H1 (cell line): Measurements from ENCODE around the gene AGBL4. TPM values are rescaled to one million over a fixed set of nuclear protein-coding genes. Genes with fewer than 3 reads are reported as not detected.

Experiments used
- CTCF ChIA-PET: fragments of 300-600 bp; sonication (Branson Sonifier 250); formaldehyde crosslinking; loops from one replicate; lab custom pipeline; 2021; ENCODE audit not compliant: partially characterized antibody; lab: Charles Lee
- POLR2A ChIA-PET: fragments of 300-600 bp; sonication (Branson Sonifier 250); formaldehyde crosslinking; loops from one replicate; lab custom pipeline; 2021; ENCODE audit warnings: inconsistent platforms; ENCODE audit not compliant: partially characterized antibody; lab: Charles Lee
- DNase-seq, 2 experiments: peaks; one replicate each; pipeline versions ENCODE4 v3.0.0 to v3.0.0-alpha.2; 2010 to 2022; ENCODE audit warnings: low spot score in 2 of 2, low read depth in 1 of 2, mixed read lengths in 1 of 2
- FAIRE-seq: peaks from 2 replicates; lab custom pipeline; 2011; peaks lifted over from hg19 to GRCh38; lab: Jason Lieb, UNC
- H2AFZ ChIP-seq: 2 replicates; pipeline ENCODE4 v1.8.1; 2012; ENCODE audit warnings: low read length, inconsistent platforms
- H2AK5ac ChIP-seq: 2 replicates; pipeline ENCODE4 v1.6.1; 2013; ENCODE audit warnings: low read depth, low read length
- H2BK120ac ChIP-seq: replicated peaks from 2 replicates; pipeline ENCODE3; 2013; ENCODE audit warnings: low read depth, low read length, inconsistent platforms
- H2BK12ac ChIP-seq: 2 replicates; pipeline ENCODE4 v1.6.1; 2013; ENCODE audit warnings: low read depth, low read length
- H2BK15ac ChIP-seq: 2 replicates; pipeline ENCODE4 v1.6.1; 2013; ENCODE audit warnings: low read length
- H2BK20ac ChIP-seq: 2 replicates; pipeline ENCODE4 v1.6.1; 2013; ENCODE audit warnings: low read length
- H2BK5ac ChIP-seq: 2 replicates; pipeline ENCODE4 v1.6.1; 2013; ENCODE audit warnings: low read depth, low read length
- H3K14ac ChIP-seq: 2 replicates; pipeline ENCODE4 v1.6.1; 2013; ENCODE audit warnings: inconsistent platforms; ENCODE audit not compliant: insufficient read length
- H3K18ac ChIP-seq: 2 replicates; pipeline ENCODE4 v1.6.1; 2013; ENCODE audit warnings: low read length; ENCODE audit errors: extremely low read depth
- H3K23ac ChIP-seq: 2 replicates; pipeline ENCODE4 v1.6.1; 2013; ENCODE audit warnings: inconsistent platforms; ENCODE audit not compliant: insufficient read length
- H3K23me2 ChIP-seq: 2 replicates; pipeline ENCODE4 v1.6.1; 2013; ENCODE audit warnings: low read depth, low read length
- H3K27ac ChIP-seq: 2 replicates; pipeline ENCODE4 v1.6.1; 2011; ENCODE audit warnings: low read depth, low read length, inconsistent platforms
- H3K27me3 ChIP-seq, 4 experiments: replicated peaks in 1 of 4; 1 replicate in 1 of 4; 2 replicates in 3 of 4; pipeline versions ENCODE4 v1.6.1 to v1.8.1; 2011 to 2013; ENCODE audit warnings: low read length in 3 of 4, mild to moderate bottlenecking in 3 of 4, inconsistent platforms in 2 of 4, mixed read lengths in 2 of 4, moderate library complexity in 1 of 4; ENCODE audit not compliant: control insufficient read depth in 3 of 4, insufficient read depth in 3 of 4; ENCODE audit errors: extremely low read depth in 1 of 4
- H3K36me3 ChIP-seq, 4 experiments: 2 replicates each; pipeline versions ENCODE4 v1.6.1 to v1.8.1; 2011 to 2013; ENCODE audit warnings: mild to moderate bottlenecking in 4 of 4, low read length in 3 of 4, moderate library complexity in 2 of 4, control low read depth in 1 of 4, inconsistent platforms in 1 of 4; ENCODE audit not compliant: insufficient read depth in 4 of 4, control insufficient read depth in 2 of 4
- H3K4ac ChIP-seq: replicated peaks from 2 replicates; pipeline ENCODE3; 2013; ENCODE audit warnings: low read length, low read depth, mixed read lengths, inconsistent platforms; ENCODE audit not compliant: insufficient read length
- H3K4me1 ChIP-seq, 4 experiments: replicated peaks in 1 of 4; 1 replicate in 1 of 4; 2 replicates in 3 of 4; pipeline versions ENCODE4 v1.6.1 to v1.8.1; 2011 to 2013; ENCODE audit warnings: low read length in 3 of 4, inconsistent platforms in 2 of 4, mixed read lengths in 1 of 4; ENCODE audit not compliant: insufficient read depth in 4 of 4, control insufficient read depth in 3 of 4
- H3K4me2 ChIP-seq, 2 experiments: 2 replicates each; pipeline versions ENCODE4 v1.6.1 to v1.8.1; 2011 to 2013; ENCODE audit warnings: low read depth in 2 of 2, low read length in 2 of 2, control low read depth in 1 of 2, inconsistent platforms in 1 of 2, mild to moderate bottlenecking in 1 of 2; ENCODE audit not compliant: insufficient read depth in 1 of 2
- H3K4me3 ChIP-seq, 4 experiments: fragments of 200-600, 300-600 bp in 1 of 4; sonication (generic), shearing (Covaris generic), sonication (Bioruptor Twin) in 1 of 4; 2 replicates each; pipeline versions ENCODE4 v1.5.1 to v1.8.1; 2011 to 2016; ENCODE audit warnings: low read length in 4 of 4, low read depth in 3 of 4, control low read depth in 2 of 4, inconsistent platforms in 2 of 4, mild to moderate bottlenecking in 2 of 4, mixed read lengths in 1 of 4, moderate library complexity in 1 of 4; ENCODE audit not compliant: insufficient read depth in 2 of 4; ENCODE audit errors: extremely low read depth in 1 of 4
- H3K56ac ChIP-seq: replicated peaks from 2 replicates; pipeline ENCODE3; 2013; ENCODE audit warnings: low read depth, mild to moderate bottlenecking, mixed read lengths, low read length, inconsistent platforms; ENCODE audit not compliant: insufficient read length
- H3K79me1 ChIP-seq: 2 replicates; pipeline ENCODE4 v1.6.1; 2013; ENCODE audit warnings: low read depth, low read length, control low read depth
- H3K79me2 ChIP-seq, 2 experiments: 2 replicates each; pipeline versions ENCODE4 v1.6.1 to v1.8.1; 2012 to 2013; ENCODE audit warnings: low read length in 2 of 2, mild to moderate bottlenecking in 2 of 2, inconsistent platforms in 1 of 2; ENCODE audit not compliant: insufficient read depth in 2 of 2, control insufficient read depth in 1 of 2
- H3K9ac ChIP-seq, 4 experiments: replicated peaks in 1 of 4; 1 replicate in 1 of 4; 2 replicates in 3 of 4; pipeline versions ENCODE4 v1.6.1 to v1.8.1; 2011 to 2013; ENCODE audit warnings: low read depth in 3 of 4, low read length in 3 of 4, control low read depth in 2 of 4, mild to moderate bottlenecking in 2 of 4, moderate library complexity in 2 of 4, inconsistent platforms in 1 of 4; ENCODE audit errors: extremely low read depth in 1 of 4
- H3K9me3 ChIP-seq, 2 experiments: 2 replicates each; pipeline versions ENCODE4 v1.6.1 to v1.8.1; 2012 to 2013; ENCODE audit warnings: mild to moderate bottlenecking in 2 of 2, moderate library complexity in 2 of 2, control low read depth in 1 of 2, inconsistent platforms in 1 of 2, low read depth in 1 of 2, low read length in 1 of 2, mixed read lengths in 1 of 2; ENCODE audit not compliant: insufficient read depth in 2 of 2
- H4K20me1 ChIP-seq, 2 experiments: replicated peaks in 1 of 2; 2 replicates each; pipeline versions ENCODE3 to v1.8.1; 2011 to 2013; ENCODE audit warnings: inconsistent platforms in 2 of 2, low read length in 2 of 2, mild to moderate bottlenecking in 1 of 2; ENCODE audit not compliant: insufficient read depth in 2 of 2, control insufficient read depth in 1 of 2
- H4K5ac ChIP-seq: 2 replicates; pipeline ENCODE4 v1.6.1; 2013; ENCODE audit warnings: low read length, low read depth, mixed read lengths, inconsistent platforms; ENCODE audit not compliant: insufficient read length
- H4K8ac ChIP-seq: 2 replicates; pipeline ENCODE4 v1.8.0; 2013; ENCODE audit warnings: mild to moderate bottlenecking, moderate library complexity, low read length, inconsistent platforms; ENCODE audit not compliant: insufficient read depth; ENCODE audit errors: extremely low read depth
- H4K91ac ChIP-seq: replicated peaks from 2 replicates; pipeline ENCODE3; 2013; ENCODE audit warnings: low read length, mixed read lengths, inconsistent platforms; ENCODE audit not compliant: insufficient read length
- BCL11A ChIP-seq, 2 experiments: IDR thresholded peaks; one replicate each; pipeline ENCODE4 v1.6.1; 2011; ENCODE audit warnings: low read depth in 2 of 2, low read length in 2 of 2, mild to moderate bottlenecking in 2 of 2
- CHD2 ChIP-seq: IDR thresholded peaks from 2 replicates; pipeline ENCODE4 v1.6.1; 2012; ENCODE audit warnings: low read length, improper control_type of control experiment
- EP300 ChIP-seq, 2 experiments: IDR thresholded peaks; 1 replicate in 1 of 2; 2 replicates in 1 of 2; pipeline ENCODE4 v1.6.1; 2011 to 2012; ENCODE audit warnings: low read depth in 2 of 2, low read length in 2 of 2, mild to moderate bottlenecking in 2 of 2, borderline replicate concordance in 1 of 2, inconsistent platforms in 1 of 2, moderate library complexity in 1 of 2
- HDAC2 ChIP-seq, 2 experiments: fragments of 300-600 bp in 1 of 2; sonication (generic) in 1 of 2; IDR thresholded peaks; 2 replicates each; pipeline ENCODE4 v1.6.1; 2011 to 2012; ENCODE audit warnings: low read depth in 2 of 2, low read length in 2 of 2, mild to moderate bottlenecking in 2 of 2, moderate library complexity in 2 of 2, borderline replicate concordance in 1 of 2, inconsistent platforms in 1 of 2
- POLR2A ChIP-seq, 2 experiments: IDR thresholded peaks; 1 replicate in 1 of 2; 2 replicates in 1 of 2; pipeline ENCODE4 v1.6.1; 2011; ENCODE audit warnings: low read depth in 2 of 2, low read length in 2 of 2, mild to moderate bottlenecking in 2 of 2; ENCODE audit errors: control extremely low read depth in 1 of 2
- RBBP5 ChIP-seq: IDR thresholded peaks from 2 replicates; pipeline ENCODE4 v1.7.1; 2012; ENCODE audit warnings: low read depth, mild to moderate bottlenecking, inconsistent platforms, low read length, moderate library complexity, borderline replicate concordance
- RFX5 ChIP-seq: IDR thresholded peaks from 2 replicates; pipeline ENCODE4 v1.6.1; 2011; ENCODE audit warnings: low read depth, low read length, improper control_type of control experiment, borderline replicate concordance
- RNF2 ChIP-seq: fragments of 200-900, 300-1000 bp; sonication (generic); IDR thresholded peaks from 2 replicates; pipeline ENCODE4 v1.7.1; 2016; ENCODE audit warnings: borderline replicate concordance, low read depth, mild to moderate bottlenecking, antibody characterized with exemption, low read length; ENCODE audit not compliant: poor library complexity, severe bottlenecking; ENCODE audit errors: missing control alignments
- RXRA ChIP-seq: IDR thresholded peaks from 2 replicates; pipeline ENCODE4 v1.6.1; 2011; ENCODE audit warnings: low read depth, mild to moderate bottlenecking, low read length, moderate library complexity; ENCODE audit not compliant: insufficient read depth
- SIX5 ChIP-seq: IDR thresholded peaks from 2 replicates; pipeline ENCODE4 v1.6.1; 2011; ENCODE audit warnings: mild to moderate bottlenecking, low read depth, low read length
- SRF ChIP-seq: IDR thresholded peaks from 2 replicates; pipeline ENCODE4 v1.6.1; 2011; ENCODE audit warnings: mild to moderate bottlenecking, low read depth, low read length, moderate library complexity
- SUZ12 ChIP-seq: fragments of 200-600 bp; sonication (generic); IDR thresholded peaks from 2 replicates; pipeline ENCODE4 v1.6.1; 2012; ENCODE audit warnings: mild to moderate bottlenecking, inconsistent platforms, low read length, moderate library complexity, mixed read lengths
- WGBS, 2 experiments: shearing (Covaris generic) in 1 of 2; methylation state at CpG; one replicate each; pipeline versions ENCODE4 v1.1.6 to v1.1.7; 2013 to 2015; ENCODE audit warnings: low lambda C conversion rate in 2 of 2, mixed read lengths in 2 of 2, inconsistent platforms in 1 of 2, low coverage in 1 of 2, missing lambda C conversion rate in 1 of 2; ENCODE audit not compliant: insufficient replicate concordance in 2 of 2, insufficient coverage in 1 of 2, insufficient read length in 1 of 2; ENCODE audit errors: extremely low coverage in 1 of 2, missing lambda C conversion rate in 1 of 2; 5-methylcytosine and 5-hydroxymethylcytosine counted together
- polyA plus RNA-seq, 7 experiments: library from polyadenylated mRNA; depleted of rRNA in 3 of 7; stranded (reverse) in 5 of 7; unstranded in 2 of 7; fragments of >200 nt in 5 of 7; fragments of 200-250 nt in 2 of 7; gene quantifications; 1 replicate in 5 of 7; 2 replicates in 1 of 7; 4 replicates in 1 of 7; pipeline versions ENCODE4 v1.2.1 to v1.2.3, GENCODE V29; 2011 to 2013; ENCODE audit warnings: missing spikeins in 2 of 7, mixed read lengths in 2 of 7
- total RNA-seq: library from RNA; stranded (reverse); fragmentation: NEBNext Ultra II Directional; extraction: Animal tissue kit (Norgen Biotek cat#: 25700); gene quantifications from 2 replicates; pipeline ENCODE4 v1.2.1, GENCODE V29; 2021

The AGBL4 gene
- total and polyA plus RNA-seq, 2 of the 8 experiments (the other 6 are each of a cell fraction or from before 2014, with no cell fraction given) = 0.41 to 0.45 TPM

DNA sequence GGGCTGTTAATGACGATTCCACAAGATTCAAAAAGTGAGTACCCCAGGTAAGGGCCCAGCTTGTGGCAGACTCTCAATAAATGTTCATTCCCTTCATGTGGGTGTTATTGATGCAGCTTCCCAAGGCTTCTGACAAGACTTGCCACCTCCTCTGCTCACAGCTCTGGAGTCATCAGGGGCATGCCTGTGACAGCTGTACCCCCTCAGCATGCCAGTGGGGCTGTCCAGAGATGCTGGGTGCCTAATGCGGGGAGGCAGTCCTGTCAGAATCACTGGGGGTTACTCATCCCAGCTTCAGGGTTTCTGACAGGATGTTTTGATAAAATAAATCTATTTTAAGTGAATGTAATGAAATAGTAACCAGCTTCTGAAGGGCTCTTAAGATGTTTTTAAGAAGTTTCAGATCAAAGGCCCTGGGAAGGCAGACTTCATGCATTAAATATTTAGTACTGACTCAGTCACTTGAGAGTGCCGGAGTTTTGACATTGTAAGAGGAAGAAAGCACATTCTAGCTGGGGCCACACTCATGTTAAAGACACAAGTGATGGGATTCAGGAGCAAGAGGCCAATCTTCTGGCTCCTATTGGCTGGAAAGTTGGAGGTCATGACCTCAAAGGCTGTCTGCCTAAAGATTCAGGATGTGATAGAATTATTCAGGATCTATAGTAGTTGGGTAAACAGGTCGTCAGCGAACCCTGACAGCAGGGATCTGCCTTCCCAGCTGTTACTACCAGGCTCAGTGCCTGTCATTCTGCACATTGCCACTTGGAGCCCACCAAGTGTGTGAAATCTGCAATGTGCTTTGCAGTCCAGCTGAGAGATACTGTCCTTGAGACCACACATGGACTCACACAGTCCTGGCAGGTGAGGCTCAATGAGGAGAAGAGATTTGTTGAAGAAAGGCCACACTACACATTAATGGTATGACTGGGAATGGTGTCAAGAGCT is 1007.5 kb downstream of the AGBL4 start:
- Histone ChIP-seq H4K8ac (no peak overlapping the region), H3K56ac (no peak overlapping the region), H3K9ac (no peak overlapping the region), H2BK120ac (no peak overlapping the region), H3K14ac (no peak overlapping the region), H3K27me3 (no peaks in the 10 kb centered on the region), H4K20me1 (no peaks in the 10 kb centered on the region), H2BK20ac (no peak overlapping the region), H3K4ac (no peak overlapping the region), H2BK5ac (no peak overlapping the region), H2BK15ac (no peak overlapping the region), H2AFZ (no peak overlapping the region), H3K79me2 (no peaks in the 10 kb centered on the region), H3K23me2 (no peaks in the 10 kb centered on the region), H3K36me3 (no peaks in the 10 kb centered on the region), H4K5ac (no peak overlapping the region), H3K27ac (no peak overlapping the region), H4K91ac (no peak overlapping the region), H2AK5ac (no peak overlapping the region), H3K4me1 (no peaks in the 10 kb centered on the region), H3K4me3 (no peak overlapping the region), H3K4me2 (no peak overlapping the region), H2BK12ac (no peak overlapping the region), H3K9me3 (peaks cover 72 to 84% of the 10 kb centered on the region in 2 experiments), H3K23ac (no peak overlapping the region), H3K18ac (no peak overlapping the region), H3K79me1 (no peaks in the 10 kb centered on the region)
- no peak for DNase-seq
- FAIRE-seq = no peak
- ChIA-PET CTCF (no interaction called here), POLR2A (no interaction called here)
- 67% methylated on average over 5 of the region's 5 CpGs; no CpG with 5 or more reads in 1 of the 2 experiments for WGBS, 2 experiments
- TF ChIP-seq BCL11A (IDR thresholded peaks at IDR 0.05; ENCODE audit: low read depth in 2 of 2, low read length in 2 of 2) (no peak), RXRA (no peak), HDAC2 (IDR thresholded peaks at IDR 0.05; ENCODE audit: borderline replicate concordance in 1 of 2, low read depth in 2 of 2, low read length in 2 of 2) (no peak), CHD2 (no peak), RNF2 (no peak), SIX5 (no peak), RBBP5 (no peak), POLR2A (IDR thresholded peaks at IDR 0.05; ENCODE audit: control extremely low read depth in 1 of 2, low read depth in 2 of 2, low read length in 2 of 2) (no peak), RFX5 (no peak), SRF (no peak), EP300 (IDR thresholded peaks at IDR 0.05; ENCODE audit: borderline replicate concordance in 1 of 2, low read depth in 2 of 2, low read length in 2 of 2) (no peak), SUZ12 (no peak)
